CD4-positive, alpha-beta T cell treated with Interferon alpha-2 for 1 hour (primary cell): ENCODE results near the gene FADS3.

Source experiments
- DNase-seq, 2 donors: peaks; one replicate each; pipeline ENCODE4 v3.0.0-alpha.2; 2020 to 2022

The FADS3 gene

GRCh38 chr11:61833471-61833870, 57.9 kb downstream of the FADS3 start:
- no peak for DNase-seq

GRCh38 chr11:61832754-61833153, 58.6 kb downstream of the FADS3 start:
- no peak for DNase-seq

GRCh38 chr11:61832207-61832606, 59.1 kb downstream of the FADS3 start:
- no peak for DNase-seq

GRCh38 chr11:61830237-61831105, 60.9 kb downstream of the FADS3 start:
- DNase-seq = no peak

- no peak for DNase-seq
These were observed 61.5 kb downstream of the FADS3 start for GRCh38 chr11:61829806-61830205.

- peak in 1 of 2 donors; percentile 26 for DNase-seq
These were observed 62.5 kb downstream of the FADS3 start for GRCh38 chr11:61828629-61829407.

GRCh38 chr11:61828379-61828628, 63.0 kb downstream of the FADS3 start:
- DNase-seq = no peak

GRCh38 chr11:61827571-61828378, 63.6 kb downstream of the FADS3 start, which contains the start of gene FADS2:
TSS of gene FADS2 (plus strand) at chr11:61828300. CDS start at chr11:61828391, 91 bp downstream.
- peak; percentile 59 to 68 for DNase-seq

GRCh38 chr11:61826930-61827570, 64.3 kb downstream of the FADS3 start:
- DNase-seq = peak in 1 of 2 donors; percentile 5
